SJSA1 (cell line): ENCODE results near the gene THEM4. TPM values are rescaled to one million over a fixed set of nuclear protein-coding genes. Genes with fewer than 3 reads are reported as not detected.
"Not testable (repeated sequence)": the region's sequence is repeated elsewhere in the genome, so short reads cannot be mapped to it uniquely, and the experiment has no call there.

Experiments
- DNase-seq, 2 experiments: peaks; one replicate each; pipeline ENCODE4 v3.0.0-alpha.2; 2015 to 2020; ENCODE audit warnings: low spot score in 2 of 2, low read depth in 1 of 2
- H3K27ac ChIP-seq: fragments of 250-450 bp; sonication (Bioruptor Pico); 2 replicates; pipeline ENCODE4 v1.5.1; 2020; ENCODE audit warnings: mild to moderate bottlenecking, moderate library complexity
- H3K27me3 ChIP-seq: fragments of 250-450 bp; sonication (Bioruptor Pico); replicated peaks from 2 replicates; pipeline ENCODE4 v1.5.1; 2020; ENCODE audit warnings: mild to moderate bottlenecking, moderate library complexity
- H3K36me3 ChIP-seq: fragments of 250-450 bp; sonication (Bioruptor Pico); 2 replicates; pipeline ENCODE4 v1.5.1; 2020; ENCODE audit warnings: mild to moderate bottlenecking
- H3K4me1 ChIP-seq: fragments of 250-450 bp; sonication (Bioruptor Pico); replicated peaks from 2 replicates; pipeline ENCODE4 v1.6.1; 2021; ENCODE audit warnings: mild to moderate bottlenecking
- H3K4me3 ChIP-seq: fragments of 250-450 bp; sonication (Bioruptor Pico); 2 replicates; pipeline ENCODE4 v1.5.1; 2020; ENCODE audit warnings: mild to moderate bottlenecking
- H3K9me3 ChIP-seq: fragments of 250-450 bp; sonication (Bioruptor Pico); replicated peaks from 2 replicates; pipeline ENCODE4 v1.5.1; 2020; ENCODE audit warnings: mild to moderate bottlenecking
- total RNA-seq: library from RNA; depleted of rRNA; stranded (reverse); fragments of >200 nt; shearing (Covaris generic); gene quantifications from 2 replicates; pipeline ENCODE4 v1.2.3, GENCODE V29; 2014

THEM4 gene
- total RNA-seq, 1 experiment from 2014 or later, result 9.5 TPM

DNA sequence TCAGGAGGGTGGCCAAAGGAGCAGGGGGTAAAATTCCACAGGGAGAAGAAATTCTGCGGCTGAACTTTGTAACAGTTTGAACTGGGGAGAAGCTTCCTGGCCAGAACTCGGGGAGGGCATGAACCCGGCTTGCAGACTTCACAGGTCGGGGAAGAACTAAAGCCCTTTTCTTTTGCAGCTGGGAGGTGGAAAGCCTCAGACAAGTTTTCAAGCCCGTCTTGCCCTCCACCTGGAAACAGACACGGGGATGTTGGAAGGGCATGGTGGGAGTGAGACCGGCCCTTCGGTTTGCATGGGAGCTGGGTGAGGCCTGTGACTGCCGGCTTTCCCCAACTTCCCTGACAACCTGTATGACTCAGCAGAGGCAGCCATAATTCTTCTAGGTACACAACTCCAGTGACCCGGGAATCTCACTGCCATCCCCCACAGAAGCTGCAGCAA, 11.3 kb downstream of the THEM4 start:
- Histone ChIP-seq H3K4me3 (no peak overlapping the region), H3K36me3 (peaks cover 23% of the 10 kb centered on the region), H3K27ac (no peak overlapping the region), H3K27me3 (no peaks in the 10 kb centered on the region), H3K4me1 (peaks cover 21% of the 10 kb centered on the region), H3K9me3 (peaks cover 9% of the 10 kb centered on the region)
- no peak for DNase-seq

DNA sequence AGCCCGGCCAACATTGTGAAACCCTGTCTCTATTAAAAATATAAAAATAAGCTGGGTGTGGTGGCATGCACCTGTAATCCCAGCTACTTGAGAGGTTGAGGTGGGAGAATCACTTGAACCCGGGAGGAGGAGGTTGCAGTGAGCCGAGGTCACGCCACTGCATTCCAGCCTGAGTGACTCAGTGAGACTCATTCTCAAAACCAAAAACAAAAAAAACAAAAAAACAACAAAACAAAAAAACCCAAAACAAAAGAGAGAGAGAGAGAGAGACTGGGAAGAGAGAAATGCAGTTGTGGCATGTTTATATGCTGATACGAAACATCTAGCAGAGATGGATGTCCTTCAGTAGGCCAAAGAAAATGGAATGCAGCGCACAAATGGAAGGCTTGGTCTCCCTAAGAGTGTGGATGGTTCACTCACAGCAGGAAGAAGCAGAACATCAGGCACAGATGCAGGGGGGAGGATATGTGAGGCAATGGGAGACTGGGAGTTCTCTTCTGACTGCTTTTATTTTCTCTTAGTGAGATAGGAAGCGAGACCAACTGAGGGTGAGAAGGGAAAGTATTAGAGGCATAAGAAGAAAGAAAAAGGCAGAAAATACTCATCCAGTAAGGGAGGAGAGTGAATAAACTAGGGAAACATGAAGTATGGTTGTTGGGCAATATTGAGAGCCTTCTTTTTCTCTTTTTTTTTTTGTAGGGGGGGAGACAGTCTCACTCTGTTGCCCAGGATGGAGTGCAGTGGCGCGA, 16.0 kb downstream of the THEM4 start:
- Histone ChIP-seq H3K9me3 (no peaks in the 10 kb centered on the region), H3K4me3 (no peak overlapping the region), H3K36me3 (peaks cover 34% of the 10 kb centered on the region), H3K27ac (peak overlapping the region; percentile 77), H3K4me1 (peaks cover 34% of the 10 kb centered on the region), H3K27me3 (no peaks in the 10 kb centered on the region)
- DNase-seq, result peak; percentile 59 to 70

DNA sequence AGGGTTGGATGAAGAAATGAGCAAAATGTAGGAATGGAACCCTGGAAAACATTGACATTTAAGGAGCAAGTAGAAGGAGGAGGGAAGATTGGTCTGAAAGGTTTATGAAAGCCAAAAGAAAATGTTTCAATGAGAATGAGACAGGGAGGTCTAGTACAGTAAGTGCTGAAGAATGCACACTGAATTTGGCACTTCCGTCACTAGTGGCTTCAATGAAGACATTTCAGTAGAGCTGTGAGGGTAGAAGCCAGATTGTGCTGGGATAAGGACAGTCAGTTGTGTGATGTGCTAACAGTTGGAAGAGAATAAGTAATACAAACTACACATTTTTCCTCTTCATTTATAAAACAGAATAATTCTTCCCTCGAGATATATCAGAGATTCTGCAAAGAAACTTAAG, 17.1 kb downstream of the THEM4 start:
- no peaks in the 10 kb centered on the region for H3K27me3 ChIP-seq
- peak overlapping the region; percentile 77 for H3K27ac ChIP-seq
- peaks cover 34% of the 10 kb centered on the region for H3K36me3 ChIP-seq
- no peaks in the 10 kb centered on the region for H3K9me3 ChIP-seq
- H3K4me3 ChIP-seq, result no peak overlapping the region
- peaks cover 31% of the 10 kb centered on the region for H3K4me1 ChIP-seq
- DNase-seq, result peak; percentile 70 to 77

DNA sequence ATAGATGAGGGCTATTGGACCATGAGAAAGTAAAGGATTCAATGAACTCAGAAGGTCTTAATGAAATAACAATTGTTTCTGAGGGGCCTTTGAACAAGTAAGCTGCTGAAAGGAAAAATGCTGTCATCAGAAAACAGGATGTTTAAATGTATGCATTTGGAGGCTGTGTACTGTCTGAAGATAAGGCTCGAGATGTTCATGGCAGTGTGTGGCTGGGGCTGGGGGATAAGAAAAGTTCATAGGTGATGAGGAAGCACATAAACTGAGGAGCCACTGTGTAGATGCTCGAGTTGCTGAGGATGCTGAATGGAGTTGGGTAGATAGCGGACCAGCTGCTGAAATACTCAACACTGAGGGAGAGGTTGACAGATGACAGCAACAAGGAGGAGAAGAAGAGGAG, 17.8 kb downstream of the THEM4 start:
- Histone ChIP-seq H3K27ac (peak overlapping the region; percentile 77), H3K4me3 (no peak overlapping the region), H3K36me3 (peaks cover 34% of the 10 kb centered on the region), H3K27me3 (no peaks in the 10 kb centered on the region), H3K9me3 (no peaks in the 10 kb centered on the region), H3K4me1 (peaks cover 31% of the 10 kb centered on the region)
- peak in 1 of 2 experiments; percentile 15 for DNase-seq

DNA sequence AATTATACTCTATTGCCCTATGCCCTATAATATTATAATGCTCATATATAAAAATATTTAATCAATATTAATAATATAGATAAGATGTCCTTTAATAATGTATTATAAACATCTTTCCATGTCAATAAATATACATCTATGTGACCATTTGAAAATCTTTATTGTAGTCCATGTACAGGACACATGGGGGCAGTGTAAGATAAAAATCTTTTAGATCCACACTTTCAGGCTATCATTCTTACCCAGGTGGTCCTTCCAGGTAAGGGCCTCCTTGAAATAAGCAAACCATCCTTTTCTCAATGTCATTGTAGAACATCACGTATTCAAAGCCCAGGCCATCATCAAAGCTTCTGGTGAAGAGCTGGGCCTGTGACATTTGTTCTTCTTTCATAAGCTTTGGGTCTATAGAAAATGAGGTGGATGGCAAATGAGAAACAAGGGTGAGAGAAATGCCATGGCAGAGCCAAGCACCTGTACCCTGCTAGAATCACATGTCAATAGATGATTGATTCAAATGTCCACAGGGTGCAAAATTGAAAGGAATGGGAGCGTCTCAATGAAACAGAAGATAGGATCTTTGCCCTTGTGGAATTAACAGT, 20.2 kb downstream of the THEM4 start:
- no peaks in the 10 kb centered on the region for H3K9me3 ChIP-seq
- H3K4me1 ChIP-seq, result peaks cover 31% of the 10 kb centered on the region
- H3K27me3 ChIP-seq, result no peaks in the 10 kb centered on the region
- no peak for DNase-seq
- peaks cover 32% of the 10 kb centered on the region for H3K36me3 ChIP-seq
- H3K4me3 ChIP-seq, result no peak overlapping the region
- H3K27ac ChIP-seq, result no peak overlapping the region

DNA sequence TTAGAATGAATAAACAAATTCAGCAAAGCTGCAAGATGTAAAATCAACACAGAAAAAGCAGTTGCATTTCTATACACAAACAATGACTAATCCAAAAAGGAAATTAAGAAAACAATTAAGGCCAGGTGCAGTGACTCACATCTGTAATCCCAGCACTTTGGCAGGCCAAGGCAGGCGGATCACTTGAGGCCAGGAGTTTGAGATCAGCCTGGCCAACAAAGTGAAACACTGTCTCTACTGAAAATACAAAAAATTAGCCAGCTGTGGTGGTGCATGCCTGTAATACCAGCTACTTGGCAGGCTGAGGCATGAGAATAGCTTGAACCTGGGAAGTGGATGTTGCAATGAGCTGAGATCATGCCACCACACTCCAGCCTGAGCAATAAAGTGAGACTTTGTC, 22.3 kb downstream of the THEM4 start:
- Histone ChIP-seq H3K27me3 (no peaks in the 10 kb centered on the region), H3K4me1 (peaks cover 10% of the 10 kb centered on the region), H3K27ac (no peak overlapping the region), H3K36me3 (peaks cover 23% of the 10 kb centered on the region), H3K4me3 (no peak overlapping the region), H3K9me3 (no peaks in the 10 kb centered on the region)
- DNase-seq, result peak in 1 of 2 experiments; percentile 51

DNA sequence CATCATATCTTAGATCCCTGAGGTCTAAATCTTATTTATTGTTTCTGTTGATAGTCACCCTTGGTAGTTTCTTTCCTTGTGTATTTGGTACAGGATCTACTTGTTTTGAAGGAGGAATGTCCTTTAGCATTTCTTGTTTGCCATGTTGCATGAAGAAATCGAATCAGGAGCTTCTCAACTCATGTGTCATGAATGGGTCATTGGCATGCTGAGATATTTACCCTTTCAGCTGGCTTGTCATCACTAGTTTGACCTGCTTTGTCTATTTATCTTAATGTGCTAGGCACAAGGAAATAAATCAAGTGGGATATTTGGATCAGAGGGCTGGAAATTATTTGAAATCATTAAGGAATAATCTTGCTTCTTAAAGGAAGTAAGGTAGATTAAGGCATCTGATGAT, 23.8 kb downstream of the THEM4 start:
- H3K4me3 ChIP-seq, result no peak overlapping the region
- no peak for DNase-seq
- no peaks in the 10 kb centered on the region for H3K27me3 ChIP-seq
- no peaks in the 10 kb centered on the region for H3K9me3 ChIP-seq
- peaks cover 16% of the 10 kb centered on the region for H3K36me3 ChIP-seq
- H3K4me1 ChIP-seq, result no peaks in the 10 kb centered on the region
- no peak overlapping the region for H3K27ac ChIP-seq

DNA sequence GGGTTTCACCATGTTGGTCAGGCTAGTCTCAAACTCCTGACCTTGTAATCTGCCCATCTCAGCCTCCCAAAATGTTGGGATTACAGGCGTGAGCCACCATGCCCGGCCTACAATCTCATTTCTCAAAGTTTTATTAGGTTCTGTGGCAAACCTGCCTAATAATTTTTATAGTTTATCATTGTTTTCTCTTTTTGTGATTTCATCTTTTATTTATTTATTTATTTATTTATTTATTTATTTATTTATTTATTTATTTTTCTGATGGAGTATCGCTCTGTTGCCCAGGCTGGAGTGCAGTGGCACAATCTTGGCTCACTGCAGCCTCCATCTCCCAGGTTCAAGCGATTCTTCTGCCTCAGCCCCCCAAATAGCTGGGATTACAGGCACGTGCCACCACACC, 24.4 kb downstream of the THEM4 start:
- H3K4me1 ChIP-seq, H3K27ac ChIP-seq, H3K4me3 ChIP-seq, H3K27me3 ChIP-seq, H3K9me3 ChIP-seq, DNase-seq: not testable (repeated sequence)
- peaks cover 14% of the 10 kb centered on the region for H3K36me3 ChIP-seq

DNA sequence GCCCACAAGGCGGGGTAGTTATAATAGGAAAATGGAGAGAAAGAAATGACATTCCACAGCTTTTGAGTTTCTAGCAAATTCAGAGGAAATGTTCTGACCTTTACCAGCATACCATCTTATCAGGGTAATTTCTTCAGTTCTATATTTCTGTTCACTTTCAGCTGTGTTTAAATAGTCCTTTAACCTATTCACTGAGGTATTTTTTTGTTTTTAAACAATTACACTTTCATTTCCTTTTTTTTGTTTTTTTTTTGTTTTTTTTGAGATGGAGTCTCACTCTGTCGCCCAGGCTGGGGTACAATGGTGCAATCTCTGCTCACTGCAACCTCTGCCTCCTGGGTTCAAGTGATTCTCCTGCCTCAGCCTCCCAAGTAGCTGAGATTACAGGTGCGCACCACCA, 24.9 kb downstream of the THEM4 start:
- H3K9me3 ChIP-seq, DNase-seq, H3K27ac ChIP-seq, H3K27me3 ChIP-seq, H3K4me1 ChIP-seq, H3K4me3 ChIP-seq: not testable (repeated sequence)
- peaks cover 13% of the 10 kb centered on the region for H3K36me3 ChIP-seq

DNA sequence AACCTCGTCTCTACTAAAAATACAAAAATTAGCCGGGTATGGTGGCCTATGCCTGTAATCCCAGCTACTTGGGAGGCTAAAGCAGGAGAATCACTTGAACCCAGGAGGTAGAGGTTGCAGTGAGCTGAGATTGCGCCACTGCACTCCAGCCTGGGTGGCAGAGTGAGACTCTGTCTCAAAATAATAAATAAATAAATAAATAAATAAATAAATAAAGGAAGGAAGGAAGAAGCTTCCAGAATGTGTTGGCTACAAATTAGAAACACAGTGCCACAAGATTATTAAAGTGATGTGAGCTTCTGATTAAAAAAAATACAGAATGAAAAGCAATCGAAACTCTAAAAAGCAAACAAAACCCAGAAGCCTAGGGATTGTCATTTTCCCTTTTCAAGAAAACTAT, 25.4 kb downstream of the THEM4 start:
- H3K27ac ChIP-seq, H3K36me3 ChIP-seq, DNase-seq, H3K9me3 ChIP-seq, H3K27me3 ChIP-seq, H3K4me3 ChIP-seq, H3K4me1 ChIP-seq: not testable (repeated sequence)

DNA sequence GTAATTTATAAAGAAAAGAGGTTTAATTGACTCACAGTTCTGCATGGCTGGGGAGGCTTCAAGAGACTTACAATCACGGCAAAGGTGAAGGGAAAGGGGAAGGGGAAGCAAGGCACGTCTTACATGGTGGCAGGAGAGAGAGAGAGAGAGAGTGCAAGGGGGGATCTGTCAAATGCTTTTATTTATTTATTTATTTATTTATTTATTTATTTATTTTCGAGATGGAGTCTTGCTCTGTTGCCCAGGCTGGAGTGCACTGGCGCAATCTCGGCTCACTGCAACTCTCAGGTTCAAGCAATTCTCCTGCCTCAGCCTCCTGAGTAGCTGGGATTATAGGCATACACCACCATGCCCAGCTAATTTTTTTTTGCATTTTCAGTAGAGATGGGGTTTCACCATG, 26.4 kb downstream of the THEM4 start:
- H3K27ac ChIP-seq, H3K9me3 ChIP-seq, H3K27me3 ChIP-seq, H3K4me1 ChIP-seq, H3K4me3 ChIP-seq, DNase-seq, H3K36me3 ChIP-seq: not testable (repeated sequence)

DNA sequence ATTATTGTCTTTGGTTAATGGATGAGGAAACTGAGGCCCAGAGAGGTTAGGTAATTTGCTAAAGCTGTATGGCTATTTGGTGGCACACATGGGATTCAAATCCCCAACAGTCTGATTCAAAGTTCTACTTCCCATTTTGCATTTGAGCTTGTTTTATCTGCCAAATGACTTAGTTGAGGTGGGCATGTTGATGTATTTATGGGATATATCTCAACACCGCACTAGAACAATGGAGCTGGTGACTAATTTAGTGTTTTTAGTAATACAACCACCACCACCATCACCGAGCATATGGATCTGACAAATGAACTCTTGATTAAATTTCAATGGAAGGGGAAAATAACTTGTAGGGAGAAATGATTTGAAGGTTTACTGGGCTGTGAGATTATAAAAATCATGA, 26.8 kb downstream of the THEM4 start:
- no peaks in the 10 kb centered on the region for H3K4me1 ChIP-seq
- DNase-seq, result no peak
- no peak overlapping the region for H3K4me3 ChIP-seq
- no peak overlapping the region for H3K27ac ChIP-seq
- H3K9me3 ChIP-seq, result no peaks in the 10 kb centered on the region
- H3K36me3 ChIP-seq, result peaks cover 9% of the 10 kb centered on the region
- H3K27me3 ChIP-seq, result no peaks in the 10 kb centered on the region

DNA sequence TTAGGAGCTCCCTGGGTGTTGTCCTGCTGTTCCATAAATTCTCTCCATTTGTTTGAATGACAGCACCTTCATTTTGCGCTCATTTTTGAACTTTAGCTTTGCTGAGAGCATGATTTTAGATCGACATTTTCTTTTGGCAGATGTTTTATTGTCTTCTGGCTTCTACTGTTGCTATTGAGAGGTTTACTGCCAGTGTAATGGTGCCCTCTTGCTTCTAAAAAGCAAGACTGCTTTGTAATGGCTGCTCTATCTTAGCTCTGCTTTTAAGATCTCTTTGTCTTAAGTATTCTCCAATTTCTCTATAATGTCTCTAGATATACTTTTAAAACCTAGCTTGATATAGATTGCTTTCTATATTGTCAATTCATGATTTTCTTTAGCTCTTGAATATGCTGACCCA, 27.8 kb downstream of the THEM4 start:
- DNase-seq, result no peak
- H3K4me3 ChIP-seq, result no peak overlapping the region
- peaks cover 13% of the 10 kb centered on the region for H3K36me3 ChIP-seq
- no peaks in the 10 kb centered on the region for H3K27me3 ChIP-seq
- H3K4me1 ChIP-seq, result no peaks in the 10 kb centered on the region
- no peaks in the 10 kb centered on the region for H3K9me3 ChIP-seq
- H3K27ac ChIP-seq, result no peak overlapping the region

DNA sequence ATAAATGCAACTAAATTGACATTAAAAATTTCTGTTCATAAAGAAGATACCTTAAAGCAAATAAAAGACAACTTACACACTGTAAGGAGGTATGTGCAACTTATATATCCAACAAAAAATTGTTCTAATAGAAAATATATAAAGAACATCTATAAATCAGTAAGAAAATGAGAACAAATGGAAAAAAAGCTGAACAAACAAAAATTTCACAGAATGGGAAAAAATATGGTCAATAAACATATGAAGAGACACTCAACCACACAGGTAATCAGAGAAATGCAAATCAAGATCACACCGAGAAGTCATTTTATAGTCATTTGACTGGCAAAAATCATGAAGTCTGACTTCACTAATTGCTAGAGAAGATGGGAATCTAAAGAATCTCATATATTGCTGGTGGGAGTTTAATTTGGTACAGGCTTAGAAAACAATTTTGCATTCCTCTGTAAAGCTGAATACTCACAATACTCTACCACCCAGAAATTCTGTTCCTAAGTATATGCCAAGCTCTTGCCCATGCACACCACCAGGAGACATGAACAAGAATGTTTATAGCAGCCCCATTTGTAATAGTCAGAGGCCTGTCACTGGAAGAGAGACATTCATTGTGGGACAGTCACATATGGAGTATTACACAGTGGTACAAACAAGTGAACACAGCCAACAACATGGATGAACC, 33.8 kb downstream of the THEM4 start:
- H3K4me1 ChIP-seq, result no peaks in the 10 kb centered on the region
- no peak for DNase-seq
- H3K27me3 ChIP-seq, result no peaks in the 10 kb centered on the region
- H3K36me3 ChIP-seq, result peaks cover 12% of the 10 kb centered on the region; the same call in 1 of the 2 replicates
- no peak overlapping the region for H3K4me3 ChIP-seq
- no peaks in the 10 kb centered on the region for H3K9me3 ChIP-seq
- no peak overlapping the region for H3K27ac ChIP-seq
